ENCODE results near the gene OR5L2. TPM values are rescaled to one million over a fixed set of nuclear protein-coding genes. Genes with fewer than 3 reads are reported as not detected.
"Not testable (repeated sequence)": the region's sequence is repeated elsewhere in the genome, so short reads cannot be mapped to it uniquely, and the experiment has no call there.

Gene OR5L2
- total and polyA plus RNA-seq, 3 experiments from 2014 or later, result not detected

DNA sequence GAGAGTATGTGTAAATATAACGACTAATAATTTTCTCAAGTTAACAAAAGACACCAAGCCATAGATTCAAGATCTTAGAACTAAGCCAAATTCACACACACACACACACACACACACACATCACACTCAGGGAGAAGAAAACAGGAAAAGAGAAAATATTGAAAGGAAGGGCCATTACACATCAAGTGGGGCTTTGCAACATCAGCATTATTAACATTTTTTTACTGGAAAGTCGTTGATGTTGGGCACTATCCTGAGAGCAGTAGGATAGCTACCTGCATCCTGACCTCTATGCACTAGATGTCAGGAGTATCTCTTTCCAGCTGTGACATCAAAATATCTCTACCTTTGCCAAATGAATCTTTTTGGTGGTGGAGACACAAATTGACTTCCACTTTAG, 20.4 kb downstream of the OR5L2 start:
- Histone ChIP-seq H3K4me3 (ENCODE audit: low read length) (no peak overlapping the region), H3K4me1 (ENCODE audit: insufficient read depth, low read length) (no peaks in the 10 kb centered on the region), H3K27ac (ENCODE audit: low read depth, low read length) (no peak overlapping the region), H3K36me3 (ENCODE audit: insufficient read depth, low read length) (no peaks in the 10 kb centered on the region), H3K9me3 (ENCODE audit: low read length) (no peaks in the 10 kb centered on the region), H3K27me3 (ENCODE audit: insufficient read depth, low read length, poor library complexity, severe bottlenecking) (no peaks in the 10 kb centered on the region)
- no peaks in the 10 kb centered on the region for H3K27me3 Mint-ChIP-seq
- no peak for DNase-seq
- H3K36me3 Mint-ChIP-seq, result no peaks in the 10 kb centered on the region
- H3K4me1 Mint-ChIP-seq, result no peaks in the 10 kb centered on the region
- no peak overlapping the region for H3K27ac Mint-ChIP-seq
- ChIA-PET CTCF (no interaction called here), POLR2A (no interaction called here)
- H3K9me3 Mint-ChIP-seq, result peaks cover 8 to 24% (median 10%) of the 10 kb centered on the region in 5 donors
- no peak overlapping the region for H3K4me3 Mint-ChIP-seq

DNA sequence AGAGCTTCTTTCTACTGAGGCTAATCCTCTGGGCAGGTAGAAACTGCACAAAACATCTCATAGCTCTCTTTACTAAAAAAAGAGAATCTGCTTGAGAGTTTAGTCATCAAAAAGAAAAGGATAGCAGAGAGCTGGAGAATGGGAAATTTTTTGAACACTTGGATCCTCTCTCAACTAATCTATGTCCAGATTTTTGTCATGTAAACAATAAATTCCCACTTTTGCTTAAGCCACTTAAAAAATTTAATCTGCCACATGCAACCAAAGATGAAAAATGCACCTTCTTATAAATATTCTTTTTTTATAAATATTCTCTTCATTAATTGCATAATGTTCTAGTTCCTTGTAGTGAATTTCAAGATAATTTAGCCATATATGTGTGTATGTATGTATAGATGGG, 22.0 kb downstream of the OR5L2 start:
- CTCF ChIA-PET, result no interaction called here
- no peaks in the 10 kb centered on the region for H3K9me3 ChIP-seq (ENCODE audit: low read length)
- H3K27me3 ChIP-seq (ENCODE audit: insufficient read depth, low read length, poor library complexity, severe bottlenecking), result no peaks in the 10 kb centered on the region
- peaks cover 4 to 26% (median 15%) of the 10 kb centered on the region in 5 donors for H3K9me3 Mint-ChIP-seq
- no peak overlapping the region for H3K4me3 ChIP-seq (ENCODE audit: low read length)
- no peaks in the 10 kb centered on the region for H3K36me3 ChIP-seq (ENCODE audit: insufficient read depth, low read length)
- H3K27me3 Mint-ChIP-seq, result no peaks in the 10 kb centered on the region
- no peaks in the 10 kb centered on the region for H3K36me3 Mint-ChIP-seq
- H3K27ac Mint-ChIP-seq, result no peak overlapping the region
- H3K4me3 Mint-ChIP-seq, result no peak overlapping the region
- no peaks in the 10 kb centered on the region for H3K4me1 Mint-ChIP-seq
- POLR2A ChIA-PET, result no interaction called here
- DNase-seq, result no peak
- H3K4me1 ChIP-seq (ENCODE audit: insufficient read depth, low read length), result no peaks in the 10 kb centered on the region
- no peak overlapping the region for H3K27ac ChIP-seq (ENCODE audit: low read depth, low read length)

DNA sequence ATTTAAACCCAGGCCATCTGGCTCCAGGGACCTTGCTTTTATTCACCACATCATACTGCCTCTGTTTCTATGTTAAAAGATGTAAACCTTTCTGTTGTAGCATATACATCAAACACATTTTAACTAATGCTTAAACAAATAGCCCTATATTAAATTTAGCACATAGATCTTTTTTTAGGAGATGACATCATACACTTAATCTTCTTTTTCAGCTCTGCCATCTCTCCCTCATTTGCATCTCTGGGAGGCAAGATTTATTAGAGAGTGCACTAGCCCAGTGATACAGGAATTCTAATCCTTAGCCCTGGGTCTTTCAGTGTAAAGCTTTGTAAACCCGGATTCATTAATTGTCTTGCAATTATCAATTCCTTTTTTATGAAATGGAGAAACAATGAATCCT, 25.1 kb downstream of the OR5L2 start:
- Mint-ChIP-seq H3K27me3 (no peaks in the 10 kb centered on the region), H3K36me3 (no peaks in the 10 kb centered on the region), H3K4me3 (no peak overlapping the region), H3K4me1 (no peaks in the 10 kb centered on the region), H3K27ac (no peak overlapping the region), H3K9me3 (peaks cover 2 to 29% (median 12%) of the 10 kb centered on the region in 5 donors)
- Histone ChIP-seq H3K27ac (ENCODE audit: low read depth, low read length) (no peak overlapping the region), H3K4me1 (ENCODE audit: insufficient read depth, low read length) (no peaks in the 10 kb centered on the region), H3K4me3 (ENCODE audit: low read length) (no peak overlapping the region), H3K36me3 (ENCODE audit: insufficient read depth, low read length) (no peaks in the 10 kb centered on the region), H3K27me3 (ENCODE audit: insufficient read depth, low read length, poor library complexity, severe bottlenecking) (no peaks in the 10 kb centered on the region), H3K9me3 (ENCODE audit: low read length) (no peaks in the 10 kb centered on the region)
- CTCF ChIA-PET, result no interaction called here
- no peak for DNase-seq
- POLR2A ChIA-PET, result no interaction called here

DNA sequence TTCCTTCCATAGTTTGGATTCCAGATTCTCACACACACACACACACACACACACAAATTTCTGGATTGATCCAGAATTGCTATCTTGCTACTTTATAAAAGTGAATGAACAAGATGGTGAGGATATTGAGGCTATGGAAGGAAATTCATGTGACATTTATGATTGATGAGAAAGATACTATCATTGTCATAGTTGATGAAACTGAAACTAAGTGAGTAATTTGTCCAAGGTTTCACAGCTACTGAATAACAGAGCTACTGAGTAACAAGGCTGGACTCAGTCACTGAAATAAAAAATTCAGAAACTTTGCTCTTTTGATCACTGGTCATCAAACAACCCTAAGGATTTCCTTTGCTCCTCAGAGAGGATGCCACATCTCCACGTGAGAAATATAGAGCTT, 27.7 kb downstream of the OR5L2 start:
- Mint-ChIP-seq H3K9me3 (peaks cover 0 to 44% (median 7%) of the 10 kb centered on the region in 5 donors), H3K4me1 (no peaks in the 10 kb centered on the region), H3K36me3 (no peaks in the 10 kb centered on the region), H3K27me3 (no peaks in the 10 kb centered on the region), H3K4me3 (no peak overlapping the region), H3K27ac (no peak overlapping the region)
- H3K4me3 ChIP-seq (ENCODE audit: low read length), result no peak overlapping the region
- no peaks in the 10 kb centered on the region for H3K36me3 ChIP-seq (ENCODE audit: insufficient read depth, low read length)
- H3K27me3 ChIP-seq (ENCODE audit: insufficient read depth, low read length, poor library complexity, severe bottlenecking), result no peaks in the 10 kb centered on the region
- no peak for DNase-seq
- H3K9me3 ChIP-seq (ENCODE audit: low read length), result no peaks in the 10 kb centered on the region
- ChIA-PET POLR2A (no interaction called here), CTCF (no interaction called here)
- H3K27ac ChIP-seq (ENCODE audit: low read depth, low read length), result no peak overlapping the region
- no peaks in the 10 kb centered on the region for H3K4me1 ChIP-seq (ENCODE audit: insufficient read depth, low read length)

DNA sequence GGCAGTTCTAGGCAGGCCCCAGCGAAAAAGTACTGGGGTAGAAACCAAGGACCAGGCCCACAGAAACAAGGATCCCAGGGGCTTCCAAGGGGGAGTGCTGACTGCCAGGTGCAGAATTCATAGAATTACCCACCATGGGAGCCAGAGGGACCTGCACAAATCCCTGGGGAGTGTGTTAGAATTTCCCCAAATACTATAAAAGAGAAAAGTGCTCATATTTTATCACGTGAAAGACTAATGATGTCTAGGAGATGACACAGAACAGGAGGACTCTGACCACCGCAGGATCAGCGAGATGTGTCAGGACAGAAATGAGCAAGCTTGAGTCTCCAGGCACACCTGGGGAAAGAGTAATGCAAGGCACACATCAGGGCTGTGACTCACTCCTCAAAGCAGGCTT, 40.3 kb downstream of the OR5L2 start:
- DNase-seq; CTCF ChIA-PET; H3K27ac Mint-ChIP-seq; H3K27ac ChIP-seq (ENCODE audit: low read depth, low read length); H3K4me3 Mint-ChIP-seq; POLR2A ChIA-PET; H3K4me1 ChIP-seq (ENCODE audit: insufficient read depth, low read length); H3K27me3 ChIP-seq (ENCODE audit: insufficient read depth, low read length, poor library complexity, severe bottlenecking); H3K4me1 Mint-ChIP-seq; H3K4me3 ChIP-seq (ENCODE audit: low read length); H3K36me3 ChIP-seq (ENCODE audit: insufficient read depth, low read length); H3K27me3 Mint-ChIP-seq; H3K36me3 Mint-ChIP-seq; H3K9me3 ChIP-seq (ENCODE audit: low read length): not testable (repeated sequence)
- peaks cover 14 to 26% (median 17%) of the 10 kb centered on the region in 5 donors for H3K9me3 Mint-ChIP-seq

- H3K36me3 Mint-ChIP-seq; H3K4me1 Mint-ChIP-seq; DNase-seq; H3K27me3 ChIP-seq (ENCODE audit: insufficient read depth, low read length, poor library complexity, severe bottlenecking); H3K36me3 ChIP-seq (ENCODE audit: insufficient read depth, low read length); H3K27ac ChIP-seq (ENCODE audit: low read depth, low read length); CTCF ChIA-PET; H3K9me3 ChIP-seq (ENCODE audit: low read length); H3K4me1 ChIP-seq (ENCODE audit: insufficient read depth, low read length); H3K27ac Mint-ChIP-seq; POLR2A ChIA-PET; H3K4me3 Mint-ChIP-seq; H3K4me3 ChIP-seq (ENCODE audit: low read length); H3K27me3 Mint-ChIP-seq: not testable (repeated sequence)
- peaks cover 0 to 27% (median 12%) of the 10 kb centered on the region in 5 donors for H3K9me3 Mint-ChIP-seq
Measured at GRCh38 chr11:55872731-55873130, 45.7 kb downstream of the OR5L2 start.

DNA sequence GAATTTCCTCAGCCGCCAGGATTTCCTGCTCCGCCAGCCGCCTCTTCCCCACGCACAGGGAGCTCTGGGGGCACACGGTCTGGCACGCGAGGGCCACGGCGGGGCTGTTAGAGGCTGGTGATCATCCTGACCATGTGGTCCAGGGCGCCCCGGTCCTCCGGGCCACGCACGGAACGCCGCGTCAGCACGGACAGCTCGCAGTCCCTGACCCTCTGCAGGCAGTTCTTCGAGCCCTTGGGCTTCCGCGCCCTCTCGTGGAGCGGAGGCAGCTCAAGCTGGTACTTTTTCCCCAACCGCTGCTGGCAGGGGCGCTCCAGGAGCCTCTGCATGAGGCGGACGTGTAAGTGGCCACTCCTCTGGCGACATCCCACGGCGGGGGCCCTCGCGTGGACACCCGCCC, 46.1 kb downstream of the OR5L2 start:
- H3K9me3 ChIP-seq (ENCODE audit: low read length); H3K4me3 ChIP-seq (ENCODE audit: low read length); CTCF ChIA-PET; H3K27me3 ChIP-seq (ENCODE audit: insufficient read depth, low read length, poor library complexity, severe bottlenecking); H3K36me3 ChIP-seq (ENCODE audit: insufficient read depth, low read length); H3K27me3 Mint-ChIP-seq; POLR2A ChIA-PET; H3K27ac Mint-ChIP-seq; H3K27ac ChIP-seq (ENCODE audit: low read depth, low read length); H3K4me1 Mint-ChIP-seq; DNase-seq; H3K4me1 ChIP-seq (ENCODE audit: insufficient read depth, low read length); H3K36me3 Mint-ChIP-seq; H3K4me3 Mint-ChIP-seq: not testable (repeated sequence)
- peaks cover 3 to 29% (median 15%) of the 10 kb centered on the region in 5 donors for H3K9me3 Mint-ChIP-seq

Other genes starting within 250 kb of the OR5L2 start
- not detected for gene OR4C11, start 219.6 kb upstream of the OR5L2 start, total RNA-seq
- not detected for gene OR4C11, start 219.6 kb upstream of the OR5L2 start, polyA plus RNA-seq
- not detected for gene OR4P4, start 192.1 kb upstream of the OR5L2 start, total RNA-seq
- not detected for gene OR4P4, start 192.1 kb upstream of the OR5L2 start, polyA plus RNA-seq
- gene OR4S2, start 178.9 kb upstream of the OR5L2 start, total RNA-seq, result not detected
- gene OR4S2, start 178.9 kb upstream of the OR5L2 start, polyA plus RNA-seq, result not detected
- not detected for gene OR4C6, start 165.0 kb upstream of the OR5L2 start, total RNA-seq
- not detected for gene OR4C6, start 165.0 kb upstream of the OR5L2 start, polyA plus RNA-seq
- not detected for gene OR5D13, start 53.8 kb upstream of the OR5L2 start, total RNA-seq
- not detected for gene OR5D13, start 53.8 kb upstream of the OR5L2 start, polyA plus RNA-seq
- not detected for gene OR5D14, start 31.7 kb upstream of the OR5L2 start, total RNA-seq
- not detected for gene OR5D14, start 31.7 kb upstream of the OR5L2 start, polyA plus RNA-seq
- gene OR5L1, start 15.9 kb upstream of the OR5L2 start, total RNA-seq, result not detected
- not detected for gene OR5L1, start 15.9 kb upstream of the OR5L2 start, polyA plus RNA-seq
- gene OR5D18, start 7.6 kb upstream of the OR5L2 start, total RNA-seq, result not detected
- gene OR5D18, start 7.6 kb upstream of the OR5L2 start, polyA plus RNA-seq, result not detected
- gene OR5D16, start 11.5 kb downstream of the OR5L2 start, total RNA-seq, result not detected
- not detected for gene OR5D16, start 11.5 kb downstream of the OR5L2 start, polyA plus RNA-seq
- not detected for gene TRIM51, start 56.1 kb downstream of the OR5L2 start, total RNA-seq
- gene TRIM51, start 56.1 kb downstream of the OR5L2 start, polyA plus RNA-seq, result not detected
- gene OR5W2, start 87.4 kb downstream of the OR5L2 start, total RNA-seq, result not detected
- gene OR5W2, start 87.4 kb downstream of the OR5L2 start, polyA plus RNA-seq, result not detected
- not detected for gene OR5I1, start 109.2 kb downstream of the OR5L2 start, total RNA-seq
- gene OR5I1, start 109.2 kb downstream of the OR5L2 start, polyA plus RNA-seq, result not detected
- gene OR10AG1, start 142.7 kb downstream of the OR5L2 start, total RNA-seq, result not detected
- gene OR10AG1, start 142.7 kb downstream of the OR5L2 start, polyA plus RNA-seq, result not detected
- not detected for gene OR5F1, start 167.4 kb downstream of the OR5L2 start, total RNA-seq
- gene OR5F1, start 167.4 kb downstream of the OR5L2 start, polyA plus RNA-seq, result not detected
- not detected for gene OR5AS1, start 200.4 kb downstream of the OR5L2 start, total RNA-seq
- not detected for gene OR5AS1, start 200.4 kb downstream of the OR5L2 start, polyA plus RNA-seq